ENCODE measurements around the gene TMEM44. TPM values are rescaled to one million over a fixed set of nuclear protein-coding genes. Genes with fewer than 3 reads are reported as not detected.
A peak's percentile ranks its signal among the peaks of the same experiment; 100 is the strongest.

Gene TMEM44
- total RNA-seq, 1 donor from 2014 or later: 10.4 TPM

DNA sequence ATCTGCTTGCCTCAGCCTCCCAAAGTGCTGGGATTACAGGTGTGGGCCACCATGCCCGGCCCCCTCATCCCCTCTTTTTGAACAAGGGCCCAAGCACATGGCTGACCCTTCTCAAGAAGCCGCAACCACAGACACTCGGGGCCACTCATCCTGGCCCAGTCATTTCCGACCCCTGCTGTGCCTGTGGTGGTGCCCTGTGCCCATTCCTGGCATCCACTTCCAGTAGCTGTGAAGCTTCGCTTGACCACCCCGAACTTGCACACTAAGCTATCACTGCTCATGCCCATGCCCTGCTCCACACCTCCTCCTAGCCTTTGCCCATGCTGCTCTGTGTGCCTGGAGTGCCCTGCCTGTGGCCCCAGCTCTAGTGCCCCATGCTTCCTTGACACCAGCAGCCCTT, 8.3 kb downstream of the TMEM44 start:
- H3K27me3 Mint-ChIP-seq (ENCODE audit: insufficient read depth, low read depth): peaks cover 2% of the 10 kb centered on the region
- H3K27ac Mint-ChIP-seq: no peak overlapping the region
- no peak overlapping the region for H3K9ac ChIP-seq
- H3K4me2 ChIP-seq: no peak overlapping the region
- H3F3A ChIP-seq (ENCODE audit: low read depth): no peaks in the 10 kb centered on the region
- no peaks in the 10 kb centered on the region for H3K27me3 ChIP-seq
- DNase-seq (ENCODE audit: low spot score): no peak
- H3K36me3 ChIP-seq: no peaks in the 10 kb centered on the region
- H3K4me1 Mint-ChIP-seq: peaks cover 2% of the 10 kb centered on the region
- H3K9me3 Mint-ChIP-seq: peaks cover 3% of the 10 kb centered on the region
- no peaks in the 10 kb centered on the region for H3K9me3 ChIP-seq (ENCODE audit: low read depth)
- H3K4me3 Mint-ChIP-seq: no peak overlapping the region
- no peaks in the 10 kb centered on the region for H3K79me2 ChIP-seq (ENCODE audit: low read depth)
- H3K4me1 ChIP-seq: no peaks in the 10 kb centered on the region
- no peak overlapping the region for H3K27ac ChIP-seq
- TF ChIP-seq, protein P1, sequence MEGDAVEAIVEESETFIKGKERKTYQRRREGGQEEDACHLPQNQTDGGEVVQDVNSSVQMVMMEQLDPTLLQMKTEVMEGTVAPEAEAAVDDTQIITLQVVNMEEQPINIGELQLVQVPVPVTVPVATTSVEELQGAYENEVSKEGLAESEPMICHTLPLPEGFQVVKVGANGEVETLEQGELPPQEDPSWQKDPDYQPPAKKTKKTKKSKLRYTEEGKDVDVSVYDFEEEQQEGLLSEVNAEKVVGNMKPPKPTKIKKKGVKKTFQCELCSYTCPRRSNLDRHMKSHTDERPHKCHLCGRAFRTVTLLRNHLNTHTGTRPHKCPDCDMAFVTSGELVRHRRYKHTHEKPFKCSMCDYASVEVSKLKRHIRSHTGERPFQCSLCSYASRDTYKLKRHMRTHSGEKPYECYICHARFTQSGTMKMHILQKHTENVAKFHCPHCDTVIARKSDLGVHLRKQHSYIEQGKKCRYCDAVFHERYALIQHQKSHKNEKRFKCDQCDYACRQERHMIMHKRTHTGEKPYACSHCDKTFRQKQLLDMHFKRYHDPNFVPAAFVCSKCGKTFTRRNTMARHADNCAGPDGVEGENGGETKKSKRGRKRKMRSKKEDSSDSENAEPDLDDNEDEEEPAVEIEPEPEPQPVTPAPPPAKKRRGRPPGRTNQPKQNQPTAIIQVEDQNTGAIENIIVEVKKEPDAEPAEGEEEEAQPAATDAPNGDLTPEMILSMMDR (IDR thresholded peaks at IDR 0.05): no peak
- TF ChIP-seq EZH2 (IDR thresholded peaks at IDR 0.05) (no peak), EZH2phosphoT487 (IDR thresholded peaks at IDR 0.05) (no peak)
- H3K36me3 Mint-ChIP-seq: peaks cover 22% of the 10 kb centered on the region
- no peak overlapping the region for H3K4me3 ChIP-seq
- no peak overlapping the region for H2AFZ ChIP-seq (replicated peaks)
- no peaks in the 10 kb centered on the region for H4K20me1 ChIP-seq (ENCODE audit: low read depth)

DNA sequence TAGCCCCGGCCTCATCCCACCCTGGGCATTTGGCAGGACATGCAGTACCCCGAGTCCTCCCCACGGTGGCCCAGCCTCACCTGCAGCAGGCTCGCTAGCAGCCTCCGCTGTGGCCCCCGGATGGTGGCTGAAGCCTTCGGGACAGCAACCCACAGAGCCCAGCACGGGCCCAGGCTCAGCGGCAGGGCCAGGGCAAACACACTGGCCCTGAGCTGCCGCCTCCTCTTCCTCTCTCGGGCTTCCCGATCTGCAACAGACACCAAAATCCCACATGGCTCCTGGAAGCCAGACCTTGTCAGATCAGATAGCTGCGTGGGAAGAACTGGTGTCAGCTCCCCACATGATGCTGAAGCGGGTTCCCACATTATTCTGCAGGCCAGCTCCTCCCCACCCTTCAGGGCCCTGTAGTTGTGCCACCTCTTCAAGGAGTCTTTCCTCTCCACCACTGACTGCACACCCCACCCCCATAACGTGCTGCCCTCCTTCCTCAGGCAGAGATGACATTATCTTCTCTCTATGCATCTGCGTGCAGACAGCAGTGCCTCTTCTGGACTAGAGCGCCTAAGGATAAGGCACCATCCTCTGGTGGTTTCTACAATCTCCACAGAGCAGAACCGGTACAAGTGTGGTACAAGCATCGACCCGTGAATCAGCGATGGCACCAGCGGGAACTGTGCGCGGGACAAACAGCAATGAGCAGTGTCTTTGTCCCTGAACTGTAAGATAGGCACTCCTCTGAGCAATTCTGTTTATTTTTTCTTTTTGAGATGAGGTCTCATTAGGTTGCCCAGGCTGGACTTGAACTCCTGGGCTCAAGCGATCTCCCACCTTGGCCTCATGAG, 9.5 kb downstream of the TMEM44 start:
- no peaks in the 10 kb centered on the region for H3K27me3 ChIP-seq
- no peak overlapping the region for H3K27ac ChIP-seq
- no peaks in the 10 kb centered on the region for H3K79me2 ChIP-seq (ENCODE audit: low read depth)
- TF ChIP-seq, protein P1 (IDR thresholded peaks at IDR 0.05): no peak
- TF ChIP-seq EZH2phosphoT487 (IDR thresholded peaks at IDR 0.05): no peak
- no peak for TF ChIP-seq EZH2 (IDR thresholded peaks at IDR 0.05)
- Mint-ChIP-seq H3K27me3 (ENCODE audit: insufficient read depth, low read depth) (peaks cover 5% of the 10 kb centered on the region), H3K9me3 (no peaks in the 10 kb centered on the region), H3K4me1 (peaks cover 2% of the 10 kb centered on the region), H3K27ac (peak overlapping the region; percentile 40), H3K36me3 (peaks cover 20% of the 10 kb centered on the region), H3K4me3 (no peak overlapping the region)
- no peaks in the 10 kb centered on the region for H3K36me3 ChIP-seq
- H3K4me3 ChIP-seq: no peak overlapping the region
- no peaks in the 10 kb centered on the region for H3F3A ChIP-seq (ENCODE audit: low read depth)
- no peak overlapping the region for H3K9ac ChIP-seq
- no peak for DNase-seq (ENCODE audit: low spot score)
- no peak overlapping the region for H3K4me2 ChIP-seq
- no peaks in the 10 kb centered on the region for H3K4me1 ChIP-seq
- H3K9me3 ChIP-seq (ENCODE audit: low read depth): no peaks in the 10 kb centered on the region
- no peak overlapping the region for H2AFZ ChIP-seq (replicated peaks)
- H4K20me1 ChIP-seq (ENCODE audit: low read depth): no peaks in the 10 kb centered on the region

DNA sequence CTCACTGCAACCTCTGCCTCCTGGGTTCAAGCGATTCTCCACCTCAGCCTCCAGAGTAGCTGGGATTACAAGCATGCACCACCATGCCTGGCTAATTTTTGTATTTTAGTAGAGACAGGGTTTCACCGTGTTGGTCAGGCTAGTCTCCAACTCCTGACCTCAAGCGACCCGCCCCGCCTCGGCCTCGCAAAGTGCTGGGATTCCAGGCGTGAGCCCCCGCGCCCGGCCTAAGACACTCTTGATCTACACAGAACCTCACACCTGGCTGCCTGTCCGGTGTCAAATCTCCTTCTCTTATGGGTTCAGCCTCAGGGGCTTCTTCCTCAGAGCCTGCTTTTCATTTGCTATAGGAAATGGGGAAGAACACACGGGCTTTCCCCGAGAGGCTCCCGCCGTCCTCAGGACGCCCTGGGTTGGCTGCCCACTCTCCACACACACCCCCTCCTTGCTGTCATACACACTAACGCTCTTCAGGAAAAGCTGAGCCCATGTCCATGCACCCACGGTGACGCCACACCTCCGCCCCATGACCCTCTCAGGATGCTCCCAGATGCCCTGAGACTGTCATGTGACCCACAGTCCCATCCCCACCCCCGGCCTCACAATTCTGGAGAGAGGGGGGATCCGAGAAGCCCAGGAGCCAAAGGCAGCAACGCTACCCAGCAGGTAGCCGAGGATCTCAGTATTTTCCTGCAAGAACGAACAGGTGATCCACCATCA, 10.4 kb downstream of the TMEM44 start:
- no peaks in the 10 kb centered on the region for H3K27me3 ChIP-seq
- no peak overlapping the region for H3K27ac ChIP-seq
- no peaks in the 10 kb centered on the region for H4K20me1 ChIP-seq (ENCODE audit: low read depth)
- H3K4me3 ChIP-seq: no peak overlapping the region
- H3K36me3 ChIP-seq: no peaks in the 10 kb centered on the region
- H3K4me1 Mint-ChIP-seq: peaks cover 2% of the 10 kb centered on the region
- H3K4me3 Mint-ChIP-seq: no peak overlapping the region
- H3K27me3 Mint-ChIP-seq (ENCODE audit: insufficient read depth, low read depth): peaks cover 5% of the 10 kb centered on the region
- H3K9ac ChIP-seq: no peak overlapping the region
- H3K9me3 Mint-ChIP-seq: no peaks in the 10 kb centered on the region
- no peaks in the 10 kb centered on the region for H3F3A ChIP-seq (ENCODE audit: low read depth)
- TF ChIP-seq EZH2phosphoT487 (IDR thresholded peaks at IDR 0.05): no peak
- TF ChIP-seq, protein P1 (IDR thresholded peaks at IDR 0.05): no peak
- TF ChIP-seq EZH2 (IDR thresholded peaks at IDR 0.05): no peak
- no peak overlapping the region for H3K4me2 ChIP-seq
- no peaks in the 10 kb centered on the region for H3K9me3 ChIP-seq (ENCODE audit: low read depth)
- peaks cover 11% of the 10 kb centered on the region for H3K36me3 Mint-ChIP-seq
- H3K27ac Mint-ChIP-seq: peak overlapping the region; percentile 23
- H2AFZ ChIP-seq (replicated peaks): no peak overlapping the region
- no peaks in the 10 kb centered on the region for H3K4me1 ChIP-seq
- no peak for DNase-seq (ENCODE audit: low spot score)
- no peaks in the 10 kb centered on the region for H3K79me2 ChIP-seq (ENCODE audit: low read depth)
